ENCODE results near the gene SCGN. TPM values are rescaled to one million over a fixed set of nuclear protein-coding genes. Genes with fewer than 3 reads are reported as not detected.

Gene SCGN
- total RNA-seq: not detected in 2 replicates

GRCh38 chr6:25652007-25652515, at the start of gene SCGN:
TSS of gene SCGN (plus strand) at chr6:25652215. CDS start at chr6:25652404, 189 bp downstream.

Other genes with a start within 250 kb of the SCGN start
- gene SLC17A4, start 102.5 kb downstream of the SCGN start, total RNA-seq: not detected in 2 replicates
- not detected in 2 replicates for gene SLC17A1, start 179.8 kb downstream of the SCGN start, total RNA-seq
- gene SLC17A3, start 222.0 kb downstream of the SCGN start, total RNA-seq: not detected in 2 replicates